ENCODE measurements around the gene THBS3. TPM values are rescaled to one million over a fixed set of nuclear protein-coding genes. Genes with fewer than 3 reads are reported as not detected.

Gene THBS3
- total and polyA plus RNA-seq, 11 donors, result 2.7 to 22.2 (median 5.5) TPM

GRCh38 chr1:155182052-155182550 is 25.6 kb downstream of the THBS3 start:
- H3K27ac ChIP-seq, result no peak overlapping the region
- intact Hi-C loops (cut with DNase I), result no loop called here
- 86 to 90% (median 88%) methylated on average over 7 of the region's 7 CpGs for WGBS, 4 donors

GRCh38 chr1:155181371-155182051 is 26.2 kb downstream of the THBS3 start:
- ATAC-seq (no peak), DNase-seq (peak in 1 of 5 donors; percentile 59)
- no peaks in the 10 kb centered on the region for H3K27me3 ChIP-seq
- H3K9me3 ChIP-seq, result no peaks in the 10 kb centered on the region
- WGBS, 4 donors, result 87 to 92% (median 91%) methylated on average over 18 of the region's 18 CpGs
- no peak overlapping the region for H3K27ac ChIP-seq
- H3K4me1 ChIP-seq, result peaks cover 0 to 20% (median 8%) of the 10 kb centered on the region in 12 donors
- no peaks in the 10 kb centered on the region for H3K36me3 ChIP-seq
- intact Hi-C loops (cut with DNase I), result no loop called here
- TF ChIP-seq POLR2A (IDR thresholded peaks at IDR 0.05) (no peak), CTCF (IDR thresholded peaks at IDR 0.05) (no peak)
- H3K4me3 ChIP-seq, result no peak overlapping the region

More at GRCh38 chr1:155182052-155182550, 25.6 kb downstream of the THBS3 start:
- H3K9me3 ChIP-seq, result no peaks in the 10 kb centered on the region
- no peaks in the 10 kb centered on the region for H3K36me3 ChIP-seq
- H3K27me3 ChIP-seq, result no peaks in the 10 kb centered on the region
- H3K4me1 ChIP-seq, result peaks cover 0 to 15% (median 8%) of the 10 kb centered on the region in 12 donors
- no peak overlapping the region for H3K4me3 ChIP-seq
- no peak for DNase-seq
- TF ChIP-seq POLR2A (IDR thresholded peaks at IDR 0.05) (no peak), CTCF (IDR thresholded peaks at IDR 0.05) (no peak)
- no peak for ATAC-seq

- no peak overlapping the region for H3K4me3 ChIP-seq
- DNase-seq (peak in 2 of 5 donors; percentile 12 to 64), ATAC-seq (no peak)
- H3K36me3 ChIP-seq, result no peaks in the 10 kb centered on the region
- 94 to 97% (median 95%) methylated on average over 16 to 31 of the region's 31 CpGs for WGBS, 4 donors
- intact Hi-C loops (cut with DNase I), result loop anchor here in 6 of 10 donors (5.0 to 10.0 kb wide), 3 partner anchors 45 to 415 kb away; no protein-coding TSS in a partner anchor
- TF ChIP-seq POLR2A (IDR thresholded peaks at IDR 0.05) (no peak), CTCF (IDR thresholded peaks at IDR 0.05) (no peak)
- H3K4me1 ChIP-seq, result peaks cover 0 to 21% (median 2%) of the 10 kb centered on the region in 12 donors
- peaks cover 0 to 17% (median 9%) of the 10 kb centered on the region in 9 donors for H3K27me3 ChIP-seq
- peak overlapping the region in 1 of 12 donors; percentile 42 for H3K27ac ChIP-seq
- no peaks in the 10 kb centered on the region for H3K9me3 ChIP-seq
Observed at GRCh38 chr1:155179112-155180031, 28.3 kb downstream of the THBS3 start.
